Measurements from ENCODE around the gene TAGLN3.

The TAGLN3 gene

GRCh38 chr3:111968319-111969054 is 30.2 kb upstream of the TAGLN3 start:
- H3K4me1 Mint-ChIP-seq (ENCODE audit: low read depth) = peaks cover 4% of the 10 kb centered on the region
- H3K27ac Mint-ChIP-seq = no peak overlapping the region

GRCh38 chr3:111970376-111970775 is 28.3 kb upstream of the TAGLN3 start:
- no peaks in the 10 kb centered on the region for H3K27me3 Mint-ChIP-seq
- no peak overlapping the region for H3K4me3 Mint-ChIP-seq
- H3K9me3 Mint-ChIP-seq (ENCODE audit: low read depth) = no peaks in the 10 kb centered on the region
- H3K4me1 Mint-ChIP-seq (ENCODE audit: low read depth) = peaks cover 2% of the 10 kb centered on the region
- H3K27ac Mint-ChIP-seq = no peak overlapping the region
- no peaks in the 10 kb centered on the region for H3K36me3 Mint-ChIP-seq

More at GRCh38 chr3:111968319-111969054, 30.2 kb upstream of the TAGLN3 start:
- H3K4me3 Mint-ChIP-seq = no peak overlapping the region
- H3K36me3 Mint-ChIP-seq = no peaks in the 10 kb centered on the region
- H3K9me3 Mint-ChIP-seq (ENCODE audit: low read depth) = no peaks in the 10 kb centered on the region
- no peaks in the 10 kb centered on the region for H3K27me3 Mint-ChIP-seq

GRCh38 chr3:111971533-111972130 is 27.1 kb upstream of the TAGLN3 start:
- Mint-ChIP-seq H3K27me3 (no peaks in the 10 kb centered on the region), H3K4me1 (ENCODE audit: low read depth) (peaks cover 2% of the 10 kb centered on the region), H3K9me3 (ENCODE audit: low read depth) (no peaks in the 10 kb centered on the region), H3K27ac (no peak overlapping the region), H3K4me3 (no peak overlapping the region), H3K36me3 (no peaks in the 10 kb centered on the region)

- peaks cover 2% of the 10 kb centered on the region for H3K4me1 Mint-ChIP-seq (ENCODE audit: low read depth)
- no peaks in the 10 kb centered on the region for H3K9me3 Mint-ChIP-seq (ENCODE audit: low read depth)
- no peak overlapping the region for H3K4me3 Mint-ChIP-seq
- no peak overlapping the region for H3K27ac Mint-ChIP-seq
- H3K36me3 Mint-ChIP-seq = no peaks in the 10 kb centered on the region
- no peaks in the 10 kb centered on the region for H3K27me3 Mint-ChIP-seq
These were observed 25.8 kb upstream of the TAGLN3 start for GRCh38 chr3:111972891-111973290.

- no peaks in the 10 kb centered on the region for H3K9me3 Mint-ChIP-seq (ENCODE audit: low read depth)
- no peak overlapping the region for H3K4me3 Mint-ChIP-seq
- H3K27ac Mint-ChIP-seq = no peak overlapping the region
- H3K36me3 Mint-ChIP-seq = no peaks in the 10 kb centered on the region
- no peaks in the 10 kb centered on the region for H3K27me3 Mint-ChIP-seq
- H3K4me1 Mint-ChIP-seq (ENCODE audit: low read depth) = peaks cover 12% of the 10 kb centered on the region
These were observed 23.6 kb upstream of the TAGLN3 start for GRCh38 chr3:111975131-111975530.

GRCh38 chr3:111976254-111976653 is 22.5 kb upstream of the TAGLN3 start:
- Mint-ChIP-seq H3K4me3 (no peak overlapping the region), H3K27me3 (no peaks in the 10 kb centered on the region), H3K9me3 (ENCODE audit: low read depth) (no peaks in the 10 kb centered on the region), H3K36me3 (no peaks in the 10 kb centered on the region), H3K4me1 (ENCODE audit: low read depth) (peaks cover 24% of the 10 kb centered on the region), H3K27ac (no peak overlapping the region)

GRCh38 chr3:111978583-111979433 is 19.9 kb upstream of the TAGLN3 start, which contains the start of gene ABHD10:
Gene ABHD10 (plus strand): TSS chr3:111979026. CDS start chr3:111979062, 36 bp downstream.
- Mint-ChIP-seq H3K9me3 (ENCODE audit: low read depth) (no peaks in the 10 kb centered on the region), H3K27ac (peak within 1 kb of the TSS; percentile 80), H3K36me3 (no peaks in the 10 kb centered on the region), H3K27me3 (no peaks in the 10 kb centered on the region), H3K4me3 (peak within 1 kb of the TSS; percentile 93), H3K4me1 (ENCODE audit: low read depth) (peaks cover 46% of the 10 kb centered on the region)

- no peaks in the 10 kb centered on the region for H3K36me3 Mint-ChIP-seq
- H3K4me3 Mint-ChIP-seq = peak overlapping the region; percentile 93
- H3K27me3 Mint-ChIP-seq = no peaks in the 10 kb centered on the region
- no peaks in the 10 kb centered on the region for H3K9me3 Mint-ChIP-seq (ENCODE audit: low read depth)
- peaks cover 53% of the 10 kb centered on the region for H3K4me1 Mint-ChIP-seq (ENCODE audit: low read depth)
- peak overlapping the region; percentile 80 for H3K27ac Mint-ChIP-seq
These were observed 19.2 kb upstream of the TAGLN3 start for GRCh38 chr3:111979434-111980038.

- no peaks in the 10 kb centered on the region for H3K27me3 Mint-ChIP-seq
- H3K4me3 Mint-ChIP-seq = peak overlapping the region; percentile 93
- peaks cover 67% of the 10 kb centered on the region for H3K4me1 Mint-ChIP-seq (ENCODE audit: low read depth)
- peak overlapping the region; percentile 80 for H3K27ac Mint-ChIP-seq
- no peaks in the 10 kb centered on the region for H3K9me3 Mint-ChIP-seq (ENCODE audit: low read depth)
- peaks cover 2% of the 10 kb centered on the region for H3K36me3 Mint-ChIP-seq
These were observed 17.8 kb upstream of the TAGLN3 start for GRCh38 chr3:111980716-111981456.

GRCh38 chr3:111981457-111981763 is 17.3 kb upstream of the TAGLN3 start:
- peaks cover 71% of the 10 kb centered on the region for H3K4me1 Mint-ChIP-seq (ENCODE audit: low read depth)
- H3K27me3 Mint-ChIP-seq = no peaks in the 10 kb centered on the region
- no peaks in the 10 kb centered on the region for H3K9me3 Mint-ChIP-seq (ENCODE audit: low read depth)
- peaks cover 3% of the 10 kb centered on the region for H3K36me3 Mint-ChIP-seq
- peak overlapping the region; percentile 93 for H3K4me3 Mint-ChIP-seq
- peak overlapping the region; percentile 22 for H3K27ac Mint-ChIP-seq

GRCh38 chr3:111984636-111985298 is 14.0 kb upstream of the TAGLN3 start:
- H3K4me3 Mint-ChIP-seq = peak overlapping the region; percentile 14
- H3K9me3 Mint-ChIP-seq (ENCODE audit: low read depth) = no peaks in the 10 kb centered on the region
- H3K36me3 Mint-ChIP-seq = peaks cover 5% of the 10 kb centered on the region
- peak overlapping the region; percentile 80 for H3K27ac Mint-ChIP-seq
- peaks cover 87% of the 10 kb centered on the region for H3K4me1 Mint-ChIP-seq (ENCODE audit: low read depth)
- no peaks in the 10 kb centered on the region for H3K27me3 Mint-ChIP-seq

- H3K27ac Mint-ChIP-seq = peak overlapping the region; percentile 64
- H3K4me3 Mint-ChIP-seq = no peak overlapping the region
- peaks cover 68% of the 10 kb centered on the region for H3K4me1 Mint-ChIP-seq (ENCODE audit: low read depth)
- no peaks in the 10 kb centered on the region for H3K27me3 Mint-ChIP-seq
- H3K9me3 Mint-ChIP-seq (ENCODE audit: low read depth) = no peaks in the 10 kb centered on the region
- H3K36me3 Mint-ChIP-seq = peaks cover 6% of the 10 kb centered on the region
These were observed 11.9 kb upstream of the TAGLN3 start for GRCh38 chr3:111986800-111987199.

- Mint-ChIP-seq H3K36me3 (peaks cover 16% of the 10 kb centered on the region), H3K27me3 (no peaks in the 10 kb centered on the region), H3K9me3 (ENCODE audit: low read depth) (no peaks in the 10 kb centered on the region), H3K27ac (peak overlapping the region; percentile 51), H3K4me1 (ENCODE audit: low read depth) (peaks cover 50% of the 10 kb centered on the region), H3K4me3 (peak overlapping the region; percentile 7)
These were observed 9.6 kb upstream of the TAGLN3 start for GRCh38 chr3:111989061-111989678.

All from activated naive CD8-positive, alpha-beta T cell (primary cell).